GM12878 (cell line): ENCODE results near the gene INHBC. TPM values are rescaled to one million over a fixed set of nuclear protein-coding genes. Genes with fewer than 3 reads are reported as not detected.

Experiments
- ATAC-seq: fragments of 200-7000 bp; cut with Tn5 transposase; 3 replicates; pipeline ENCODE4 v1.9.1; 2020; ENCODE audit warnings: mild to moderate bottlenecking, moderate library complexity
- BruUV-seq: library from RNA; stranded (reverse); fragments of 400-500 nt; replicated peaks from 2 replicates; lab custom pipeline; 2021; lab: Mats Ljungman, UMichigan
- CTCF ChIA-PET: fragments of 300-600 bp; sonication (Branson Sonifier 250); formaldehyde crosslinking; extraction: SDS; loops from one replicate; lab custom pipeline; 2021; ENCODE audit warnings: inconsistent platforms; lab: Yijun Ruan, JAX
- POLR2A ChIA-PET: fragments of 350-600 bp; formaldehyde crosslinking; extraction: SDS; loops from one replicate; lab custom pipeline; 2021; ENCODE audit warnings: inconsistent platforms; lab: Charles Lee
- RAD21 ChIA-PET: fragments of 300-600 bp; sonication (Branson Sonifier 250); formaldehyde crosslinking; loops from one replicate; lab custom pipeline; 2023; ENCODE audit warnings: antibody characterized with exemption; ENCODE audit not compliant: unreplicated experiment; lab: Charles Lee
- SMC1A ChIA-PET: fragments of 300-600 bp; sonication (Branson Sonifier 250); formaldehyde crosslinking; loops from one replicate; lab custom pipeline; 2023; ENCODE audit not compliant: unreplicated experiment, uncharacterized antibody; lab: Charles Lee
- DNase-seq: peaks from one replicate; pipeline ENCODE4 v3.0.0-alpha.2; 2011; ENCODE audit warnings: low read depth, low spot score
- FAIRE-seq: peaks from 3 replicates; lab custom pipeline; 2011; peaks lifted over from hg19 to GRCh38; lab: Jason Lieb, UNC
- H2AFZ ChIP-seq: 2 replicates; pipeline ENCODE4 v1.6.0; 2011; ENCODE audit warnings: low read depth, low read length, control low read depth; ENCODE audit not compliant: control insufficient read depth
- H3K27ac ChIP-seq: 2 replicates; pipeline ENCODE4 v1.5.1; 2011; ENCODE audit warnings: control low read depth; ENCODE audit not compliant: control insufficient read depth, insufficient read depth
- H3K27me3 ChIP-seq, 2 experiments: replicated peaks in 1 of 2; 2 replicates each; pipeline versions ENCODE4 v1.6.0 to v1.6.1; 2011; ENCODE audit warnings: low read length in 1 of 2; ENCODE audit not compliant: control insufficient read depth in 2 of 2, insufficient read depth in 2 of 2
- H3K36me3 ChIP-seq, 2 experiments: 2 replicates each; pipeline ENCODE4 v1.5.1; 2011; ENCODE audit warnings: low read length in 1 of 2; ENCODE audit not compliant: control insufficient read depth in 2 of 2, insufficient read depth in 2 of 2
- H3K4me1 ChIP-seq: 2 replicates; pipeline ENCODE4 v1.6.1; 2011; ENCODE audit warnings: mild to moderate bottlenecking, low read length, moderate library complexity, mixed read lengths; ENCODE audit not compliant: control insufficient read depth, insufficient read depth
- H3K4me2 ChIP-seq: 2 replicates; pipeline ENCODE4 v1.6.0; 2011; ENCODE audit warnings: control low read depth; ENCODE audit not compliant: control insufficient read depth, insufficient read depth
- H3K4me3 ChIP-seq: fragments of 200-600 bp; sonication (generic); 2 replicates; pipeline ENCODE4 v1.5.1; 2016
- H3K79me2 ChIP-seq: 2 replicates; pipeline ENCODE4 v1.6.0; 2011; ENCODE audit warnings: low read length; ENCODE audit not compliant: control insufficient read depth, insufficient read depth
- H3K9ac ChIP-seq: 2 replicates; pipeline ENCODE4 v1.8.0; 2011; ENCODE audit warnings: low read length, control low read depth, mixed read lengths; ENCODE audit not compliant: control insufficient read depth, insufficient read depth
- H3K9me3 ChIP-seq: replicated peaks from 3 replicates; pipeline ENCODE4 v1.5.1; 2011; ENCODE audit warnings: mild to moderate bottlenecking, low read length; ENCODE audit not compliant: control insufficient read depth, insufficient read depth
- H4K20me1 ChIP-seq: 2 replicates; pipeline ENCODE4 v1.6.0; 2011; ENCODE audit not compliant: control insufficient read depth, insufficient read depth
- CREB1 ChIP-seq: IDR thresholded peaks from 2 replicates; pipeline ENCODE4 v1.6.1; 2012; ENCODE audit warnings: low read depth, mild to moderate bottlenecking, inconsistent platforms
- ELK1 ChIP-seq: IDR thresholded peaks from 2 replicates; pipeline ENCODE4 v1.6.1; 2012; ENCODE audit warnings: low read depth, low read length, improper control_type of control experiment
- ESRRA ChIP-seq: IDR thresholded peaks from 2 replicates; pipeline ENCODE4 v1.6.1; 2012; ENCODE audit warnings: mild to moderate bottlenecking, low read length, improper control_type of control experiment
- FOS ChIP-seq: IDR thresholded peaks from 3 replicates; pipeline ENCODE4 v1.6.1; 2011; ENCODE audit warnings: borderline replicate concordance; ENCODE audit not compliant: insufficient read length; ENCODE audit errors: extremely low read depth
- HDAC2 ChIP-seq: fragments of 200-600 bp; sonication (generic); IDR thresholded peaks from 2 replicates; pipeline ENCODE4 v1.6.1; 2017
- JUNB ChIP-seq: IDR thresholded peaks from 2 replicates; pipeline ENCODE4 v1.6.1; 2016; ENCODE audit warnings: antibody characterized with exemption, mild to moderate bottlenecking
- JUND ChIP-seq: IDR thresholded peaks from 2 replicates; pipeline ENCODE4 v1.6.1; 2012; ENCODE audit warnings: low read depth, mild to moderate bottlenecking, low read length, improper control_type of control experiment, moderate library complexity
- KAT2A ChIP-seq: conservative IDR thresholded peaks from 2 replicates; pipeline ENCODE4 v1.6.1; 2011; ENCODE audit warnings: low read depth, low read length; ENCODE audit not compliant: control insufficient read depth
- LARP7 ChIP-seq: fragments of 450-650 bp; IDR thresholded peaks from 2 replicates; pipeline ENCODE4 v1.6.1; 2017; ENCODE audit warnings: mild to moderate bottlenecking
- MYB ChIP-seq: fragments of 150-350 bp; IDR thresholded peaks from 2 replicates; pipeline ENCODE4 v1.6.1; 2014; ENCODE audit warnings: mild to moderate bottlenecking, low read depth, low read length, borderline replicate concordance
- RELB ChIP-seq: fragments of 450-650 bp; IDR thresholded peaks from 2 replicates; pipeline ENCODE4 v1.6.1; 2017; ENCODE audit warnings: low read depth, mild to moderate bottlenecking, moderate library complexity
- SMAD1 ChIP-seq: fragments of 450-650 bp; IDR thresholded peaks from 2 replicates; pipeline ENCODE4 v1.6.1; 2018; ENCODE audit warnings: mild to moderate bottlenecking, low read depth; ENCODE audit not compliant: partially characterized antibody
- SRF ChIP-seq, 2 experiments: IDR thresholded peaks; 2 replicates each; pipeline ENCODE4 v1.6.1; 2011; ENCODE audit warnings: low read depth in 2 of 2, low read length in 2 of 2, mild to moderate bottlenecking in 1 of 2, moderate library complexity in 1 of 2
- TARDBP ChIP-seq: IDR thresholded peaks from 2 replicates; pipeline ENCODE4 v1.6.1; 2016; ENCODE audit warnings: borderline replicate concordance
- WGBS: methylation state at CpG from one replicate; pipeline ENCODE4 v1.1.6; 2016; ENCODE audit warnings: low lambda C conversion rate; ENCODE audit not compliant: insufficient replicate concordance, insufficient coverage; ENCODE audit errors: missing lambda C conversion rate; 5-methylcytosine and 5-hydroxymethylcytosine counted together
- in situ Hi-C: fragments of 300-500 bp; cut with MboI; formaldehyde crosslinking; loops from 9 replicates; pipeline ENCODE4 v1.14.3; 2018; ENCODE audit warnings: mixed read lengths
- intact Hi-C: fragments of 100-400 bp; cut with micrococcal nuclease; formaldehyde crosslinking; loops from one replicate; pipeline ENCODE4 v1.14.2; 2022; ENCODE audit not compliant: unreplicated experiment
- polyA plus RNA-seq, 11 experiments: library from polyadenylated mRNA; depleted of rRNA in 4 of 11; unstranded in 6 of 11; stranded (reverse) in 5 of 11; fragments of >200 nt; fragmentation: Nextera tagmentation in 4 of 11; fragmentation: Illumina TruSeq in 1 of 11; extraction: Ambion mirVana in 4 of 11; extraction: Trizol in 1 of 11; gene quantifications; 1 replicate in 1 of 11; 2 replicates in 10 of 11; pipeline versions ENCODE4 v1.2.1 to v1.2.3, GENCODE V29; 2011 to 2016; ENCODE audit warnings: inconsistent platforms in 2 of 11, missing spikeins in 2 of 11, low read depth in 1 of 11
- total RNA-seq, 4 experiments: library from RNA; depleted of rRNA in 3 of 4; stranded (reverse); fragments of >200 nt in 3 of 4; fragmentation: Illumina TruSeq in 1 of 4; extraction: Trizol in 1 of 4; gene quantifications; 2 replicates each; pipeline versions ENCODE4 v1.2.1 to v1.2.3, GENCODE V29; 2013 to 2021
- TF ChIP-seq, protein P1 (sequence below): fragments of 450-650 bp; IDR thresholded peaks from 2 replicates; pipeline ENCODE4 v1.6.1; 2016; ENCODE audit warnings: mild to moderate bottlenecking
- TF ChIP-seq, protein P2 (sequence below): fragments of 450-650 bp; IDR thresholded peaks from 2 replicates; pipeline ENCODE4 v1.6.1; 2018; ENCODE audit warnings: mild to moderate bottlenecking, low read depth, moderate library complexity; ENCODE audit not compliant: partially characterized antibody

The INHBC gene
- total and polyA plus RNA-seq, 10 of the 15 experiments (the other 5 are each of a cell fraction or from before 2014, with no cell fraction given), result 0.04 to 0.22 (median 0.13) TPM; not detected in 5

GRCh38 chr12:57483466-57483865 lies 48.9 kb downstream of the INHBC start:
- FAIRE-seq (no peak), ATAC-seq (no peak), DNase-seq (no peak)
- Histone ChIP-seq H3K9me3 (no peaks in the 10 kb centered on the region), H4K20me1 (no peaks in the 10 kb centered on the region), H2AFZ (no peak overlapping the region), H3K27ac (no peak overlapping the region), H3K27me3 (no peaks in the 10 kb centered on the region), H3K4me3 (no peak overlapping the region), H3K9ac (no peak overlapping the region), H3K79me2 (peaks cover 12% of the 10 kb centered on the region), H3K4me2 (no peak overlapping the region), H3K36me3 (no peaks in the 10 kb centered on the region), H3K4me1 (peaks cover 23% of the 10 kb centered on the region)
- intact Hi-C loops (no loop called here), in situ Hi-C loops (no loop called here)
- ChIA-PET RAD21 (interaction anchor here (0.6 to 0.7 kb wide), 2 partner anchors 17 to 1367 kb away, joined by 3 to 4 read pairs; partner anchors contain the start of gene RPL41), POLR2A (interaction anchor here (1.0 kb wide), 1 partner anchor 37 kb away, joined by 10 read pairs; no protein-coding TSS in a partner anchor), SMC1A (no interaction called here), CTCF (no interaction called here)
- no TSS peak for BruUV-seq
- WGBS, result 76% methylated on average over 5 of the region's 5 CpGs
- TF ChIP-seq HDAC2, result no peak
- TF ChIP-seq JUNB, result no peak
- TF ChIP-seq, protein P1, sequence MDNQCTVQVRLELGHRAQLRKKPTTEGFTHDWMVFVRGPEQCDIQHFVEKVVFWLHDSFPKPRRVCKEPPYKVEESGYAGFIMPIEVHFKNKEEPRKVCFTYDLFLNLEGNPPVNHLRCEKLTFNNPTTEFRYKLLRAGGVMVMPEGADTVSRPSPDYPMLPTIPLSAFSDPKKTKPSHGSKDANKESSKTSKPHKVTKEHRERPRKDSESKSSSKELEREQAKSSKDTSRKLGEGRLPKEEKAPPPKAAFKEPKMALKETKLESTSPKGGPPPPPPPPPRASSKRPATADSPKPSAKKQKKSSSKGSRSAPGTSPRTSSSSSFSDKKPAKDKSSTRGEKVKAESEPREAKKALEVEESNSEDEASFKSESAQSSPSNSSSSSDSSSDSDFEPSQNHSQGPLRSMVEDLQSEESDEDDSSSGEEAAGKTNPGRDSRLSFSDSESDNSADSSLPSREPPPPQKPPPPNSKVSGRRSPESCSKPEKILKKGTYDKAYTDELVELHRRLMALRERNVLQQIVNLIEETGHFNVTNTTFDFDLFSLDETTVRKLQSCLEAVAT, result no peak
- no peak for TF ChIP-seq ESRRA
- no peak for TF ChIP-seq KAT2A
- TF ChIP-seq, protein P2, sequence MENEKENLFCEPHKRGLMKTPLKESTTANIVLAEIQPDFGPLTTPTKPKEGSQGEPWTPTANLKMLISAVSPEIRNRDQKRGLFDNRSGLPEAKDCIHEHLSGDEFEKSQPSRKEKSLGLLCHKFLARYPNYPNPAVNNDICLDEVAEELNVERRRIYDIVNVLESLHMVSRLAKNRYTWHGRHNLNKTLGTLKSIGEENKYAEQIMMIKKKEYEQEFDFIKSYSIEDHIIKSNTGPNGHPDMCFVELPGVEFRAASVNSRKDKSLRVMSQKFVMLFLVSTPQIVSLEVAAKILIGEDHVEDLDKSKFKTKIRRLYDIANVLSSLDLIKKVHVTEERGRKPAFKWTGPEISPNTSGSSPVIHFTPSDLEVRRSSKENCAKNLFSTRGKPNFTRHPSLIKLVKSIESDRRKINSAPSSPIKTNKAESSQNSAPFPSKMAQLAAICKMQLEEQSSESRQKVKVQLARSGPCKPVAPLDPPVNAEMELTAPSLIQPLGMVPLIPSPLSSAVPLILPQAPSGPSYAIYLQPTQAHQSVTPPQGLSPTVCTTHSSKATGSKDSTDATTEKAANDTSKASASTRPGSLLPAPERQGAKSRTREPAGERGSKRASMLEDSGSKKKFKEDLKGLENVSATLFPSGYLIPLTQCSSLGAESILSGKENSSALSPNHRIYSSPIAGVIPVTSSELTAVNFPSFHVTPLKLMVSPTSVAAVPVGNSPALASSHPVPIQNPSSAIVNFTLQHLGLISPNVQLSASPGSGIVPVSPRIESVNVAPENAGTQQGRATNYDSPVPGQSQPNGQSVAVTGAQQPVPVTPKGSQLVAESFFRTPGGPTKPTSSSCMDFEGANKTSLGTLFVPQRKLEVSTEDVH, result no peak
- no peak for TF ChIP-seq LARP7
- TF ChIP-seq FOS, result no peak
- no peak for TF ChIP-seq ELK1
- no peak for TF ChIP-seq SMAD1
- TF ChIP-seq RELB, result no peak
- TF ChIP-seq TARDBP, result no peak
- TF ChIP-seq JUND, result no peak
- TF ChIP-seq MYB, result no peak
- no peak for TF ChIP-seq SRF (IDR thresholded peaks at IDR 0.05; ENCODE audit: low read depth in 2 of 2, low read length in 2 of 2)
- TF ChIP-seq CREB1, result no peak
